Tibial artery (tissue), 4 donors: ENCODE data around the gene IL23R.

Source experiments
- DNase-seq, 2 donors: peaks; one replicate each; pipeline ENCODE4 v3.0.0-alpha.2; 2019
- H3K27ac ChIP-seq, 2 donors: fragments of 200-600 bp; sonication (generic) in 1 of 2; 1 replicate in 1 of 2; 2 replicates in 1 of 2; pipeline ENCODE4 v1.5.1; 2018 to 2019; ENCODE audit warnings: mild to moderate bottlenecking in 1 of 2
- H3K27me3 ChIP-seq, 2 donors: fragments of 200-600 bp; sonication (generic) in 1 of 2; one replicate each; pipeline versions ENCODE4 v1.5.1 to v1.6.0; 2016 to 2019
- H3K36me3 ChIP-seq, 3 donors: fragments of 200-600 bp; sonication (generic) in 2 of 3; one replicate each; pipeline ENCODE4 v1.5.1; 2016 to 2019; ENCODE audit warnings: mild to moderate bottlenecking in 2 of 3
- H3K4me1 ChIP-seq, 4 donors: fragments of 200-600 bp; sonication (generic) in 2 of 4; 1 replicate in 3 of 4; 2 replicates in 1 of 4; pipeline ENCODE4 v1.5.1; 2016 to 2019
- H3K4me3 ChIP-seq, 2 donors: fragments of 200-600 bp; sonication (generic) in 1 of 2; 1 replicate in 1 of 2; 2 replicates in 1 of 2; pipeline ENCODE4 v1.5.1; 2018 to 2019; ENCODE audit warnings: mild to moderate bottlenecking in 2 of 2
- H3K9me3 ChIP-seq, 3 donors: fragments of 200-600 bp; sonication (generic) in 1 of 3; one replicate each; pipeline ENCODE4 v1.5.1; 2016 to 2019
- intact Hi-C: fragments of 100-400 bp; cut with DNase I; formaldehyde crosslinking; loops from one replicate; pipeline ENCODE4 v1.15.0; 2023; ENCODE audit warnings: low total_unique reads
- TF ChIP-seq, protein P1 (sequence below), 2 experiments: fragments of 200-600 bp in 1 of 2; fragments of 450-650 bp in 1 of 2; IDR thresholded peaks; one replicate each; pipeline ENCODE4 v1.5.1; 2017 to 2019; ENCODE audit warnings: antibody characterized with exemption in 2 of 2, mild to moderate bottlenecking in 1 of 2, moderate library complexity in 1 of 2

IL23R gene

DNA sequence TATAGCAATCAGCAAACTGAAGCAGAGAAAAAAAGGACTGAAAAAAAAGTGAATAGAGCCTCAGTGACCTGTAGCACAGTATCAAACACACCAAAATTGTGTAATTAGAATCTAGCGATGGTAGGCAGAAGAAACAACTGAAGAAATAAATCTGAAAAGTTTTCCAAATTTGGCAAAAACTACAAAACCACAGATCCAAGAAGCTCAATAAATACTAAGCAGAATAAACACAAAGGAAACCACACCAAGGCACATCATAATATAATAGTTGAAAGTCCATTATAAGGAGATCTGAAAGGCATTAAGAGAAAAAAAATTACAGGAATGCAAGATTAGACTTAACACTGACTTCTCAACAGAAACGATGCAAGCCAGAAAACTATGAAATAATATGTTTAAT is 134.3 kb downstream of the IL23R start:
- no peak overlapping the region for H3K4me3 ChIP-seq
- H3K9me3 ChIP-seq: no peaks in the 10 kb centered on the region
- intact Hi-C loops: no loop called here
- TF ChIP-seq, protein P1, sequence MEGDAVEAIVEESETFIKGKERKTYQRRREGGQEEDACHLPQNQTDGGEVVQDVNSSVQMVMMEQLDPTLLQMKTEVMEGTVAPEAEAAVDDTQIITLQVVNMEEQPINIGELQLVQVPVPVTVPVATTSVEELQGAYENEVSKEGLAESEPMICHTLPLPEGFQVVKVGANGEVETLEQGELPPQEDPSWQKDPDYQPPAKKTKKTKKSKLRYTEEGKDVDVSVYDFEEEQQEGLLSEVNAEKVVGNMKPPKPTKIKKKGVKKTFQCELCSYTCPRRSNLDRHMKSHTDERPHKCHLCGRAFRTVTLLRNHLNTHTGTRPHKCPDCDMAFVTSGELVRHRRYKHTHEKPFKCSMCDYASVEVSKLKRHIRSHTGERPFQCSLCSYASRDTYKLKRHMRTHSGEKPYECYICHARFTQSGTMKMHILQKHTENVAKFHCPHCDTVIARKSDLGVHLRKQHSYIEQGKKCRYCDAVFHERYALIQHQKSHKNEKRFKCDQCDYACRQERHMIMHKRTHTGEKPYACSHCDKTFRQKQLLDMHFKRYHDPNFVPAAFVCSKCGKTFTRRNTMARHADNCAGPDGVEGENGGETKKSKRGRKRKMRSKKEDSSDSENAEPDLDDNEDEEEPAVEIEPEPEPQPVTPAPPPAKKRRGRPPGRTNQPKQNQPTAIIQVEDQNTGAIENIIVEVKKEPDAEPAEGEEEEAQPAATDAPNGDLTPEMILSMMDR (IDR thresholded peaks at IDR 0.05): no peak
- no peaks in the 10 kb centered on the region for H3K36me3 ChIP-seq
- no peaks in the 10 kb centered on the region for H3K27me3 ChIP-seq
- DNase-seq: no peak
- H3K27ac ChIP-seq: no peak overlapping the region
- H3K4me1 ChIP-seq: no peaks in the 10 kb centered on the region

GRCh38 chr1:67304023-67304422 is 137.8 kb downstream of the IL23R start:
- intact Hi-C loops: no loop called here
- Histone ChIP-seq H3K9me3 (no peaks in the 10 kb centered on the region), H3K27me3 (peaks cover 0 to 20% of the 10 kb centered on the region in 2 donors), H3K4me3 (no peak overlapping the region), H3K27ac (no peak overlapping the region), H3K4me1 (peaks cover 0 to 13% (median 11%) of the 10 kb centered on the region in 4 donors), H3K36me3 (no peaks in the 10 kb centered on the region)
- no peak for DNase-seq
- TF ChIP-seq, protein P1 (IDR thresholded peaks at IDR 0.05): no peak

DNA sequence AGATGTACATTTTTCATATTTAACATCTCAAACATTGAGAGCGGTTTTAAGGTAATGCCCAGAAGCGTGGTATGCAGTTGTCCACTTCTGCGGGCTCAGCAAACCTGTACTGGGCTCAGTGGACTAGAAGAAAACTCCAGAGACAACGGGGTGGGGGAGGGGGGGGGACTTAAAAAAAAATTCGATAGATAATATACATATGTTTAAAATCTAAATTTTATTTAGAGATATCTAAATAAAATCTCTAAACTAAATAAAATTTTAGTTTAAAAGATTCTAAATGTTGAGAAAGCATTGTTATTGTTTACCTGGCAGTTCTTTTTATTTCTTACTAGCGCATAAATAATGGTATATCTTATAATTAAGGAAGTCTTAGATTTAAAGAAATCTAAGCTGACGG is 140.3 kb downstream of the IL23R start:
- Histone ChIP-seq H3K36me3 (no peaks in the 10 kb centered on the region), H3K4me3 (no peak overlapping the region), H3K27ac (no peak overlapping the region), H3K27me3 (peaks cover 0 to 20% of the 10 kb centered on the region in 2 donors), H3K9me3 (no peaks in the 10 kb centered on the region), H3K4me1 (peaks cover 0 to 13% (median 11%) of the 10 kb centered on the region in 4 donors)
- intact Hi-C loops: no loop called here
- TF ChIP-seq, protein P1 (IDR thresholded peaks at IDR 0.05): no peak
- DNase-seq: no peak

DNA sequence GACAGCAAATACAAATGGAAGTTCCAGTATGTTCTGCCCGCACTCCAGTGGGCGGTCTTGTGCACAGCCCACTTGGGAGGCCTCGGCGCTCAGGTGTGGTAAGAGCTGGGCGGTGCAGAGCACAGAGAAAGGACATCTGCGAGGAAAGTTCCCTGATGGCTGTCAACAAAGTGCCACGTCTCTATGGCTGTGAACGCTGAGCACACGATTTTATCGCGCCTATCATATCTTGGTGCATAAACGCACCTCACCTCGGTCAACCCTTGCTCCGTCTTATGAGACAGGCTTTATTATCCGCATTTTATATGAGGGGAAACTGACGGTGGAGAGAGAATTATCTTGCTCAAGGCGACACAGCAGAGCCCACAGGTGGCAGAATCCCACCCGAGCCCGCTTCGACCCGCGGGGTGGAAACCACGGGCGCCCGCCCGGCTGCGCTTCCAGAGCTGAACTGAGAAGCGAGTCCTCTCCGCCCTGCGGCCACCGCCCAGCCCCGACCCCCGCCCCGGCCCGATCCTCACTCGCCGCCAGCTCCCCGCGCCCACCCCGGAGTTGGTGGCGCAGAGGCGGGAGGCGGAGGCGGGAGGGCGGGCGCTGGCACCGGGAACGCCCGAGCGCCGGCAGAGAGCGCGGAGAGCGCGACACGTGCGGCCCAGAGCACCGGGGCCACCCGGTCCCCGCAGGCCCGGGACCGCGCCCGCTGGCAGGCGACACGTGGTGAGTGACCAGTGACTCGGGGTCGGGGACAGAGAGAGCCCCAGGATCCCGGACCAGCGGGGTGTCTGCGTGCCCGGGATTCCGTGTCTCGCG is 141.2 kb downstream of the IL23R start, which contains the start of gene IL12RB2:
IL12RB2 (plus strand) TSS at position 623 of the 810 bp plus-strand sequence. CDS start 12,496 bp downstream, outside the sequence.
- peak within 1 kb of the TSS; percentile 37 to 53 for H3K4me3 ChIP-seq
- H3K4me1 ChIP-seq: peaks cover 0 to 13% (median 11%) of the 10 kb centered on the region in 4 donors
- TF ChIP-seq, protein P1 (IDR thresholded peaks at IDR 0.05): no peak
- no peaks in the 10 kb centered on the region for H3K9me3 ChIP-seq
- H3K36me3 ChIP-seq: no peaks in the 10 kb centered on the region
- no peak for DNase-seq
- H3K27me3 ChIP-seq: peaks cover 0 to 20% of the 10 kb centered on the region in 2 donors
- no peak within 1 kb of the TSS for H3K27ac ChIP-seq
- intact Hi-C loops: no loop called here

- H3K4me1 ChIP-seq: peaks cover 0 to 13% (median 11%) of the 10 kb centered on the region in 4 donors
- no peak for DNase-seq
- no peaks in the 10 kb centered on the region for H3K36me3 ChIP-seq
- H3K27me3 ChIP-seq: peaks cover 0 to 20% of the 10 kb centered on the region in 2 donors
- TF ChIP-seq, protein P1 (IDR thresholded peaks at IDR 0.05): no peak
- H3K9me3 ChIP-seq: no peaks in the 10 kb centered on the region
- H3K27ac ChIP-seq: no peak overlapping the region
- H3K4me3 ChIP-seq: peak overlapping the region; percentile 37 to 53
- intact Hi-C loops: no loop called here
These were observed 141.9 kb downstream of the IL23R start for GRCh38 chr1:67308136-67308535.
